ENCODE measurements around the gene ZBTB20.
A peak's percentile ranks its signal among the peaks of the same experiment; 100 is the strongest.
"Not testable (repeated sequence)": the region's sequence is repeated elsewhere in the genome, so short reads cannot be mapped to it uniquely, and the experiment has no call there.

The ZBTB20 gene

GRCh38 chr3:115147329-115148141 lies 447 bp upstream of the ZBTB20 start:
- DNase-seq, result peak; percentile 95

GRCh38 chr3:115146032-115146417 lies 1.1 kb downstream of the ZBTB20 start:
- DNase-seq, result peak; percentile 41

GRCh38 chr3:115141033-115141757 lies 5.9 kb downstream of the ZBTB20 start:
- DNase-seq, result no peak

- DNase-seq, result no peak
Observed at GRCh38 chr3:115139072-115139471, 8.0 kb downstream of the ZBTB20 start.

GRCh38 chr3:115134648-115135347 lies 12.3 kb downstream of the ZBTB20 start:
- no peak for DNase-seq

GRCh38 chr3:115127208-115127607 lies 19.9 kb downstream of the ZBTB20 start:
- DNase-seq, result no peak

GRCh38 chr3:115120597-115120996 lies 26.5 kb downstream of the ZBTB20 start:
- DNase-seq, result no peak

- DNase-seq, result no peak
Observed at GRCh38 chr3:115113367-115113766, 33.7 kb downstream of the ZBTB20 start.

GRCh38 chr3:115111632-115112031 lies 35.5 kb downstream of the ZBTB20 start:
- DNase-seq, result no peak

GRCh38 chr3:115110830-115111229 lies 36.3 kb downstream of the ZBTB20 start:
- DNase-seq, result no peak

GRCh38 chr3:115110066-115110465 lies 37.0 kb downstream of the ZBTB20 start:
- DNase-seq, result not testable (repeated sequence)

GRCh38 chr3:115108614-115109013 lies 38.5 kb downstream of the ZBTB20 start:
- DNase-seq, result no peak

- no peak for DNase-seq
Observed at GRCh38 chr3:115102046-115102445, 45.0 kb downstream of the ZBTB20 start.

GRCh38 chr3:115100806-115101205 lies 46.3 kb downstream of the ZBTB20 start:
- DNase-seq, result no peak

- no peak for DNase-seq
Observed at GRCh38 chr3:115099986-115100571, 47.0 kb downstream of the ZBTB20 start.

GRCh38 chr3:115099134-115099985 lies 47.7 kb downstream of the ZBTB20 start:
- DNase-seq, result no peak

- no peak for DNase-seq
Observed at GRCh38 chr3:115098354-115099073, 48.6 kb downstream of the ZBTB20 start.

- no peak for DNase-seq
Observed at GRCh38 chr3:115095236-115095635, 51.9 kb downstream of the ZBTB20 start.

- DNase-seq, result peak; percentile 64
Observed at GRCh38 chr3:115092220-115092791, 54.8 kb downstream of the ZBTB20 start.

- DNase-seq, result no peak
Observed at GRCh38 chr3:115090712-115091111, 56.4 kb downstream of the ZBTB20 start.

- no peak for DNase-seq
Observed at GRCh38 chr3:115089481-115089880, 57.6 kb downstream of the ZBTB20 start.
